AG08396 (cell line): ENCODE results near the gene CBARP.

Experiments used
- DNase-seq: peaks from one replicate; pipeline ENCODE4 v3.0.0; 2012; ENCODE audit warnings: low spot score, mixed read lengths

Gene CBARP

GRCh38 chr19:1275260-1275975 lies 37.6 kb upstream of the CBARP start, which contains the start of gene FAM174C:
Gene FAM174C, plus strand, starts transcription at chr19:1275530. Its CDS starts 20 bp downstream, at chr19:1275550.
- peak; percentile 98 for DNase-seq

- DNase-seq = no peak
Measured at GRCh38 chr19:1274852-1275259, 37.1 kb upstream of the CBARP start.

GRCh38 chr19:1274081-1274851 lies 36.5 kb upstream of the CBARP start:
- DNase-seq = no peak

GRCh38 chr19:1273263-1274041 lies 35.6 kb upstream of the CBARP start:
- DNase-seq = no peak

GRCh38 chr19:1272423-1273262 lies 34.8 kb upstream of the CBARP start:
- DNase-seq = no peak

GRCh38 chr19:1271528-1272422 lies 34.0 kb upstream of the CBARP start:
- DNase-seq = no peak

GRCh38 chr19:1270854-1271527 lies 33.2 kb upstream of the CBARP start:
- DNase-seq = no peak

GRCh38 chr19:1270213-1270853 lies 32.5 kb upstream of the CBARP start:
- DNase-seq = no peak

- DNase-seq = peak; percentile 94
Measured at GRCh38 chr19:1269478-1270212, 31.8 kb upstream of the CBARP start.

GRCh38 chr19:1269065-1269477 lies 31.3 kb upstream of the CBARP start, which contains the start of gene CIRBP:
Gene CIRBP, plus strand, starts transcription at chr19:1269332. Its CDS starts 1,602 bp downstream, at chr19:1270934.
- DNase-seq = peak; percentile 99

GRCh38 chr19:1268226-1269064 lies 30.6 kb upstream of the CBARP start:
- DNase-seq = no peak

- DNase-seq = no peak
Measured at GRCh38 chr19:1267477-1268225, 29.8 kb upstream of the CBARP start.

- peak; percentile 78 for DNase-seq
Measured at GRCh38 chr19:1266916-1267476, 29.2 kb upstream of the CBARP start.

- peak; percentile 94 for DNase-seq
Measured at GRCh38 chr19:1266129-1266915, 28.5 kb upstream of the CBARP start.

- DNase-seq = peak; percentile 86
Measured at GRCh38 chr19:1265615-1266128, 27.9 kb upstream of the CBARP start.
